Stomach (tissue), 4 donors: ENCODE measurements around the gene ESR1.

Experiments
- CTCF ChIP-seq, 7 experiments: fragments of 450-650 bp in 4 of 7; fragments of 200-600 bp in 3 of 7; sonication (generic) in 3 of 7; IDR thresholded peaks; one replicate each; pipeline ENCODE4 v1.5.1; 2016 to 2019; ENCODE audit warnings: antibody characterized with exemption in 7 of 7, control low read depth in 2 of 7, mild to moderate bottlenecking in 1 of 7
- POLR2AphosphoS5 ChIP-seq, 3 donors: sonication (generic); formaldehyde crosslinking; IDR thresholded peaks; one replicate each; pipeline ENCODE4 v1.6.1; 2016; ENCODE audit warnings: antibody characterized with exemption in 3 of 3

- no peak for TF ChIP-seq POLR2AphosphoS5 (IDR thresholded peaks at IDR 0.05)
- TF ChIP-seq CTCF (IDR thresholded peaks at IDR 0.05), result no peak
Measured at GRCh38 chr6:151881231-151881630, 73.7 kb downstream of the ESR1 start.
